HG02870 (cell line): Measurements from ENCODE around the gene PRKAR2A.

Source experiments
- ATAC-seq: cut with Tn5 transposase; IDR thresholded peaks from one replicate; pipeline ENCODE4 v1.9.1; 2021; ENCODE audit warnings: mild to moderate bottlenecking, moderate library complexity; ENCODE audit not compliant: unreplicated experiment

The PRKAR2A gene

GRCh38 chr3:48847504-48848423 lies at the start of gene PRKAR2A:
Gene PRKAR2A, minus strand, starts transcription at chr3:48847874. Its CDS starts 278 bp downstream, at chr3:48847596.
- peak; percentile 77 for ATAC-seq

GRCh38 chr3:48896936-48897335 lies 49.3 kb upstream of the PRKAR2A start:
- no peak for ATAC-seq

GRCh38 chr3:48894516-48894915 lies 46.8 kb upstream of the PRKAR2A start:
- ATAC-seq: no peak

GRCh38 chr3:48891606-48892005 lies 43.9 kb upstream of the PRKAR2A start:
- no peak for ATAC-seq

GRCh38 chr3:48885753-48886152 lies 38.1 kb upstream of the PRKAR2A start:
- no peak for ATAC-seq

GRCh38 chr3:48881652-48882114 lies 34.0 kb upstream of the PRKAR2A start:
- no peak for ATAC-seq

- ATAC-seq: no peak
These were observed 33.3 kb upstream of the PRKAR2A start for GRCh38 chr3:48881006-48881405.

GRCh38 chr3:48879994-48880377 lies 32.3 kb upstream of the PRKAR2A start:
- ATAC-seq: no peak

- ATAC-seq: no peak
These were observed 31.8 kb upstream of the PRKAR2A start for GRCh38 chr3:48879307-48879993.

- no peak for ATAC-seq
These were observed 30.0 kb upstream of the PRKAR2A start for GRCh38 chr3:48877671-48878070.

- no peak for ATAC-seq
These were observed 15.4 kb upstream of the PRKAR2A start for GRCh38 chr3:48863122-48863521.

- no peak for ATAC-seq
These were observed 11.5 kb upstream of the PRKAR2A start for GRCh38 chr3:48859206-48859605.

- no peak for ATAC-seq
These were observed 11.0 kb upstream of the PRKAR2A start for GRCh38 chr3:48858709-48859108.

- no peak for ATAC-seq
These were observed 10.0 kb upstream of the PRKAR2A start for GRCh38 chr3:48857641-48858040.

GRCh38 chr3:48856469-48856868 lies 8.8 kb upstream of the PRKAR2A start:
- ATAC-seq: no peak

GRCh38 chr3:48855681-48856447 lies 8.2 kb upstream of the PRKAR2A start:
- no peak for ATAC-seq

- ATAC-seq: no peak
These were observed 4.5 kb upstream of the PRKAR2A start for GRCh38 chr3:48852151-48852550.

GRCh38 chr3:48851407-48851806 lies 3.7 kb upstream of the PRKAR2A start:
- ATAC-seq: no peak

- ATAC-seq: no peak
These were observed 1.3 kb upstream of the PRKAR2A start for GRCh38 chr3:48848816-48849515.

GRCh38 chr3:48847053-48847503 lies 596 bp downstream of the PRKAR2A start:
- ATAC-seq: peak; percentile 30
